DOHH2 (cell line): Measurements from ENCODE around the gene VPS54.

ENCODE experiments used
- EZH2phosphoT487 ChIP-seq: fragments of 200-600 bp; sonication (generic); IDR thresholded peaks from 2 replicates; pipeline ENCODE4 v1.6.1; 2017; ENCODE audit warnings: borderline replicate concordance, mild to moderate bottlenecking, antibody characterized with exemption, low read length, moderate library complexity, mixed read lengths
- TF ChIP-seq, protein P1 (sequence below): fragments of 200-600 bp; sonication (generic); IDR thresholded peaks from one replicate; pipeline ENCODE4 v1.5.1; 2014; ENCODE audit warnings: antibody characterized with exemption, mild to moderate bottlenecking, low read depth, low read length; ENCODE audit not compliant: poor library complexity, severe bottlenecking

DNA sequence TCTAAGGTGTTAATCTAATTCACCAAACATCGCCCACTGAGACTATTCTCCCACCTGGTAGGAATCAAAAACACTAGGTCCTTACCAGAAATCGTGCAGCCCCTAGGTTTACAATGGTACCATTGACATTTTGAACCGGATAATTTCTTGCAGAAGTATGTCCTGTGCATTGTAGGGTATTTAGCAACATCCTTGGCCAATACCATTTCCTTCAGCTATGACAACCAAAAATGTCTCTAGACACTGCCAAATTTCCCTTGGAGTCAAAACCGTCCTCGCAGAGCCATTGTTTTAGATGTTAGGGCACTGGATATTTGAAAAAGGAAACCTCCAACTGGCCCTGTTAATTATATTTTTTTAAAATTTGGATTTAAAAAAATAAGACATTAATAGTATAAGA is 3.8 kb downstream of the VPS54 start:
- TF ChIP-seq, protein P1, sequence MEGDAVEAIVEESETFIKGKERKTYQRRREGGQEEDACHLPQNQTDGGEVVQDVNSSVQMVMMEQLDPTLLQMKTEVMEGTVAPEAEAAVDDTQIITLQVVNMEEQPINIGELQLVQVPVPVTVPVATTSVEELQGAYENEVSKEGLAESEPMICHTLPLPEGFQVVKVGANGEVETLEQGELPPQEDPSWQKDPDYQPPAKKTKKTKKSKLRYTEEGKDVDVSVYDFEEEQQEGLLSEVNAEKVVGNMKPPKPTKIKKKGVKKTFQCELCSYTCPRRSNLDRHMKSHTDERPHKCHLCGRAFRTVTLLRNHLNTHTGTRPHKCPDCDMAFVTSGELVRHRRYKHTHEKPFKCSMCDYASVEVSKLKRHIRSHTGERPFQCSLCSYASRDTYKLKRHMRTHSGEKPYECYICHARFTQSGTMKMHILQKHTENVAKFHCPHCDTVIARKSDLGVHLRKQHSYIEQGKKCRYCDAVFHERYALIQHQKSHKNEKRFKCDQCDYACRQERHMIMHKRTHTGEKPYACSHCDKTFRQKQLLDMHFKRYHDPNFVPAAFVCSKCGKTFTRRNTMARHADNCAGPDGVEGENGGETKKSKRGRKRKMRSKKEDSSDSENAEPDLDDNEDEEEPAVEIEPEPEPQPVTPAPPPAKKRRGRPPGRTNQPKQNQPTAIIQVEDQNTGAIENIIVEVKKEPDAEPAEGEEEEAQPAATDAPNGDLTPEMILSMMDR: no peak
- no peak for TF ChIP-seq EZH2phosphoT487
